Neural cell (in vitro differentiated cells): ENCODE measurements around the gene RAPGEF5.

Experiments used
- EP300 ChIP-seq: fragments of 450-650 bp; conservative IDR thresholded peaks from 2 replicates; pipeline ENCODE4 v1.6.1; 2014; ENCODE audit warnings: antibody characterized with exemption, mild to moderate bottlenecking, moderate library complexity; ENCODE audit not compliant: poor library complexity, severe bottlenecking
- EZH2 ChIP-seq: fragments of 200-600, 300-800 bp; shearing (Covaris generic), sonication (generic); IDR thresholded peaks from 2 replicates; pipeline ENCODE4 v1.6.1; 2014; ENCODE audit warnings: antibody characterized with exemption, low read length, borderline replicate concordance, mild to moderate bottlenecking; ENCODE audit not compliant: insufficient read depth, poor library complexity, severe bottlenecking
- MXI1 ChIP-seq: fragments of 450-650 bp; conservative IDR thresholded peaks from 2 replicates; pipeline ENCODE4 v1.6.1; 2014; ENCODE audit warnings: antibody characterized with exemption, mild to moderate bottlenecking; ENCODE audit not compliant: poor library complexity, severe bottlenecking
- POLR2AphosphoS5 ChIP-seq: IDR thresholded peaks from 2 replicates; pipeline ENCODE4 v1.6.1; 2012
- REST ChIP-seq: IDR thresholded peaks from 2 replicates; pipeline ENCODE4 v1.6.1; 2012; ENCODE audit warnings: borderline replicate concordance
- TF ChIP-seq, protein P1 (sequence below): fragments of 450-650 bp; IDR thresholded peaks from 2 replicates; pipeline ENCODE4 v1.5.1; 2014; ENCODE audit warnings: antibody characterized with exemption, mild to moderate bottlenecking, moderate library complexity; ENCODE audit not compliant: poor library complexity, severe bottlenecking

DNA sequence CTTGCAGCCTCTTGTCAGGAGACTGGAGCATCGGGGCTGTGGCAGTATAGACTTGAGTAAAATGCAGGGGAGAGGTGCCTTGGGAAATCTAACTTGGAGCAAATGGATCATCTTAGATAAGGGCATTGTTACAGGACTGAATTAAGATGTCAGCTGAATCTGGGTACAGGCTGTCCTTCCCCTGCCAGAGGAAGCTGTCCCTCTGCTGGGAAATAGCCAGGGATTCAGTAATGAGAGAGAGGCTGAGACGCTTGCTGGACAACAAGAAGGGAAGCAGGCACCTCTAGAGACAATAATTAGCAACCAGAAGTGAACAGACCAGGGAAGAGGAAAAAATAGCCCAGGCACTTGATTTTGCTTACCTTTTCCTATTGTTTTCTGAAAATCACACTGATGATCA lies 20.7 kb upstream of the RAPGEF5 start:
- TF ChIP-seq POLR2AphosphoS5 (no peak), REST (no peak), EP300 (no peak), EZH2 (no peak), MXI1 (no peak)
- TF ChIP-seq, protein P1, sequence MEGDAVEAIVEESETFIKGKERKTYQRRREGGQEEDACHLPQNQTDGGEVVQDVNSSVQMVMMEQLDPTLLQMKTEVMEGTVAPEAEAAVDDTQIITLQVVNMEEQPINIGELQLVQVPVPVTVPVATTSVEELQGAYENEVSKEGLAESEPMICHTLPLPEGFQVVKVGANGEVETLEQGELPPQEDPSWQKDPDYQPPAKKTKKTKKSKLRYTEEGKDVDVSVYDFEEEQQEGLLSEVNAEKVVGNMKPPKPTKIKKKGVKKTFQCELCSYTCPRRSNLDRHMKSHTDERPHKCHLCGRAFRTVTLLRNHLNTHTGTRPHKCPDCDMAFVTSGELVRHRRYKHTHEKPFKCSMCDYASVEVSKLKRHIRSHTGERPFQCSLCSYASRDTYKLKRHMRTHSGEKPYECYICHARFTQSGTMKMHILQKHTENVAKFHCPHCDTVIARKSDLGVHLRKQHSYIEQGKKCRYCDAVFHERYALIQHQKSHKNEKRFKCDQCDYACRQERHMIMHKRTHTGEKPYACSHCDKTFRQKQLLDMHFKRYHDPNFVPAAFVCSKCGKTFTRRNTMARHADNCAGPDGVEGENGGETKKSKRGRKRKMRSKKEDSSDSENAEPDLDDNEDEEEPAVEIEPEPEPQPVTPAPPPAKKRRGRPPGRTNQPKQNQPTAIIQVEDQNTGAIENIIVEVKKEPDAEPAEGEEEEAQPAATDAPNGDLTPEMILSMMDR = no peak
